ENCODE results near the gene POLR2C. TPM values are rescaled to one million over a fixed set of nuclear protein-coding genes. Genes with fewer than 3 reads are reported as not detected.

The POLR2C gene
- total RNA-seq, 1 experiment from 2014 or later: 107 TPM

DNA sequence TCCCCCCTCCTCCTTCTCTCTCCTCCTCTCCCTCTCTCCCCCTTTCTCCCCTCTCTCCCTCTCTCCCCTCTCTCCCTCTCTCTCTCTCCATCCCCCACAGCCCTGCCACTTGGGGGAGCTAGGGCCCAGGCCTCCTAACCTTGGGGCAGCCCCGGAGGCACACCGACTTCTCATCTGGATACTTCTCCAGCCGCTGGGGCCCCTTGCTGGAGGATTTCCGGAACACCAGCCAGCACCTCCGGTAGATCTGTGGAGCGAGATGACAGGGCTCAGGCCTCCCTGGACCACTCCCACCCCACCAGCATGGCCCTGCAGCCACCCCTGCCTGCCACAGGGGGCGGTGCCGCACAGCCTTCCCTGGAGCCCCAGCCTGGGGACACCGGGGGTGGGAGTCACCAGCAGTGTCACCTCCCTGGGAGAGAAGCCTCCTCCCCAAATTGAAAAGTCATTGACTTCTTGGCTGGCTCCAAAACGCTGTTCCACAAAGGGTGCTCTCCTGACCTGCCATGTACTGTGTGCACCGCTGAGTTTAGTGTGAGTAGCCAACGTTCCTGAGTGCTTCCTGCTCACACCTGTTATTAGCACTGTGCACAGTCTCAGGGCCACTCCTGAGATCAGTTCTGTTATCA lies 13.3 kb downstream of the POLR2C start:
- peak; percentile 50 for DNase-seq (ENCODE audit: low read depth, low spot score)

DNA sequence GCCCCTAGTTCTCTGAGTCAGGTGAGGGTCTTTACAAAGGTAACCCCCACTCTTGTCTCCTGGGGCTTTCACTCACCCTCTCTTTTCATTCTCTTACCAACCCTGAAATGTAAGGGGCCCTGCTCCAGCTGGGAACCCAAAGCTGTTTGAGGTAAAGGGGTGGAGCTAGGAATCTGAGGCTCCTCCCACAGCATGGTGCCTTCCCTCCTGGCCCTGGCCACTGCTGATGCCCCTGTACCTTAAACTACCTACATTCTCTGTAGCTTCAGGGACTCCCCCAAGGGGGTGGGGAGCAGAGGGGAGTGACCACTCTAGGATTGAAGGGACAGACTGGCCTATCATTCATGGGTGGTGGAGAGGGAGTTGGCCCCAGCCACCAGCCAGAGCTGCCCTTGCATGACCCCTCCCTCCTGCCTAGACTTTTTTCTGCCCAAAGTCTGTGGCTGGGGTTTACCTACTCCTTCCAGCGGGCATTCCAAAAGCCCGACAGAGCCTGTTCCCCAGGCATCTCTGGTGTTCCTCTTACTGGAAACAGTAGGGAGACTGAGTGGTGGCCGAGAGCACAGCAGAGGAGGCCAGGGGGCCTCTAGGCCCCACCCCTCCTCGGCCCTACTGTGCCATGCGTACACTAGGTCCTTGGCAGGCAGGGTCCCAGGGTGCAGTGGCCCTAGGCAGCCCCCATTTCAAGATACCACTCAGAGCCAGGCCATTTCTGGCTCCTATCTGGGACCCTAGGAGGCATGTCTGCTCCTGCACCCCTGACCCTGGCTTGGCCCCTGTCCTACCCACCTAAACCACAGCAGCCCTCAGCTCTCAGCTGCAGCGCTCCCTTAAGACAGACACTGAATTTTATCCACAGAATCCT lies 14.3 kb downstream of the POLR2C start:
- in situ Hi-C loops (cut with HindIII; ENCODE audit: low pct_unique_long_range_greater_than_20kb, low sequenced_read_pairs): no loop called here
- DNase-seq (ENCODE audit: low read depth, low spot score): no peak

More for the DNA sequence above, 13.3 kb downstream of the POLR2C start:
- in situ Hi-C loops (cut with HindIII; ENCODE audit: low pct_unique_long_range_greater_than_20kb, low sequenced_read_pairs): no loop called here

DNA sequence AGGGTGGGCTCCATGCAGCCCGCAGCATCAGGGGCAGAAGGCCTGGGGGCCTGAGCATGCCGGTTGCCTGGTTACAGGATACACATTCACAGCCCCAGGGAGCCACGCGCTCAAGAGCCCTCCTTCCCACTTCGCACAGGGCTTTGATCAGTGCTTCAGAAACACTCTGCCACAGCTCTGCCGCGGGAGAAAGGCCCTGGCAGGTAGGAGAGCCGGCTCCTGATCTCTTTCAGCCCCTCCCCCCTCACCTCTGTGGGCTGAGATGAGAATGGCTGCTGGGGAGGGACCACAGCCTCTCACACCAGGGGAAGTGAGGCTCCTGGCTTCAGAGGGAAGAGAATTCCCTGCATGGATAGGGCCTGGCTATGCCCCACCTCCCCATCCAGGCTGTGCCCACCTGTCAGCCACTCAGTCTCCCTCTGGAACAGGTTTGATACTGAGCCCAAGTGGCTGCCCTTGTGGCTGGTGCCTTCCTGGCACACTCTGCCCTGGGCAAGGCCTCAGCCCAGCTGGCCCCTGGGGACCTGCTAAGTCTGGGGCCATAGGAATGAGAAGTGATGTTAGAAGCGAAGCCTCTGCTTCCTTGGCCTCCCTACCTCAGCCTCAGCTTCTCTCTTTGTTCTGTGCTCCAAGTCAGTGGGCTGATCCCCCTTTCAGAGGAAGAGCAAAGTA lies 15.2 kb downstream of the POLR2C start:
- DNase-seq (ENCODE audit: low read depth, low spot score): no peak
- in situ Hi-C loops (cut with HindIII; ENCODE audit: low pct_unique_long_range_greater_than_20kb, low sequenced_read_pairs): no loop called here

DNA sequence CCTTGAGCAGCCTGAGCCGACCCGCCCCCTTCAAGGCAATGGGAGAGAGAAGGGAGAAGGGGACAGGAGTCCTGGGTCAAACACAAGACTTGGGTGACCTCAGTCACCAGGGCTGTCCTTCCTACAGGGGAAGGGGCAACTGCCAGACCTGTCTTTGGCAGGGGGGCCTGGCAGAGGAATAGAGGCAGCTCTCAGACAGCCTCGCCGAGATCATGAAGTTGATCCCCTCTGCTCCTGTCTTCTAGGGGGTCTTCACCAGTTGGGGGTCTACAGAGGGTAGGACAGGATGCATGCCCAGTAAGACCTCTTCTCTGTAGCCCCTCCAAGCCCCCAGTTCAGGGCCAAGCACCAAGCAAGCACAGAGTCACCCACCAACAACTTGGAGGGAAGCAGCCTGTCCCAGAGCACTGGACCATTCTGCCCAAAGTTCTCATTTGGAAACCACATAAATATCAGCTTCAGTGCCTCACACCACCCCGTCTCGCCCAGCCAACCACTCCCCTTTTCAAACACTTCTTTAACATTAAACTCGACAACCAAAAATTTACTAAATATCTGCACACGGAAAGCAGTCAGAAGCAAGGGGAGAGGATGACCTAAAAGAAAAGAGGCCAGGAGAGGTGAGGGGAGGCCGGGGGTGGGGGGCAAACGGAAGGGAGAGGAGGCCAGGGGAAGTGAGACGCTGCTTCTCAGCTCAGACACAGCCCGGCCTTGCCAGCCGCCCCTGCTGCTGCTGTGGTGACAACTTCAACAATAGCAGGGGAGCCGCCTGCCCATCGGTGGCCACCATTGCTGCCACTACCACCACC lies 16.1 kb downstream of the POLR2C start:
- in situ Hi-C loops (cut with HindIII; ENCODE audit: low pct_unique_long_range_greater_than_20kb, low sequenced_read_pairs): no loop called here
- DNase-seq (ENCODE audit: low read depth, low spot score): no peak

DNA sequence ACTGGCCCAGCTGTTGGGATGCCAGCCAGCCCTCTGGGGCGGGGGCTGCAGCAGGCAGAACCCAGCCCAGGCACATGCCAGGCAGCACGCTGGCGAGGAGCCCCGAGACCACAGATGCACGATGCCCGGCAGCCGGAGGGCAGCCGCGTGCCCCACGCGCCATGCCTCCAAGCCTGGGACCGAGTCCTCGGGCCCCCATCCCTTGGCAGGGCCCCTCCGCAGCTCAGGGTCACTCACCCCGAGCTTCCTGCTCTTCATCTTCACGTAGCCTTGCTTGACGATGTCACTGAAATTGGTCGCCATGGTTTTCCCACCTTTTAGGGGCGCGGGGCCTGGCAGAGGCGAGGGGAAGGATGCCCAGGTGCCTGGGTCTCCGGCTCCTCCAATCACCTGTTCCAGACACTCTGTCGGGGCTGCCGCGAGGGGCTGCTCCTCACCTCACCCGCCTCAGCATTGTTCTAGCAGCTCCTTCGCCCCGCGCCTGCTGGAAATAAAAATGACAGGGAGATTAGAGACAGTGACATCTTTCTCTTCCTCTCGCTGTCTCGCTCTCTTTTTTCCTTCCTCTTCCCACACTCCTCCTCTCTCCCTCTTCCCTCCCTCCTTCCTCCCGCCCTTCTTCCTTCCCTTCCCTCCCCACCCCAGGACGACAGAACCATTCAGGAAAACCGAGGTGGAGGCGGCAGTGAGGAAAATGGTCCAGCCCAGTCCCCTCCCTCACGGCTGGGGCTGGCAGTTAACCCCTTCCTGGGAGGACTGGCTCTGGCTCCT lies 16.9 kb downstream of the POLR2C start:
- DNase-seq (ENCODE audit: low read depth, low spot score): peak; percentile 21
- in situ Hi-C loops (cut with HindIII; ENCODE audit: low pct_unique_long_range_greater_than_20kb, low sequenced_read_pairs): no loop called here

DNA sequence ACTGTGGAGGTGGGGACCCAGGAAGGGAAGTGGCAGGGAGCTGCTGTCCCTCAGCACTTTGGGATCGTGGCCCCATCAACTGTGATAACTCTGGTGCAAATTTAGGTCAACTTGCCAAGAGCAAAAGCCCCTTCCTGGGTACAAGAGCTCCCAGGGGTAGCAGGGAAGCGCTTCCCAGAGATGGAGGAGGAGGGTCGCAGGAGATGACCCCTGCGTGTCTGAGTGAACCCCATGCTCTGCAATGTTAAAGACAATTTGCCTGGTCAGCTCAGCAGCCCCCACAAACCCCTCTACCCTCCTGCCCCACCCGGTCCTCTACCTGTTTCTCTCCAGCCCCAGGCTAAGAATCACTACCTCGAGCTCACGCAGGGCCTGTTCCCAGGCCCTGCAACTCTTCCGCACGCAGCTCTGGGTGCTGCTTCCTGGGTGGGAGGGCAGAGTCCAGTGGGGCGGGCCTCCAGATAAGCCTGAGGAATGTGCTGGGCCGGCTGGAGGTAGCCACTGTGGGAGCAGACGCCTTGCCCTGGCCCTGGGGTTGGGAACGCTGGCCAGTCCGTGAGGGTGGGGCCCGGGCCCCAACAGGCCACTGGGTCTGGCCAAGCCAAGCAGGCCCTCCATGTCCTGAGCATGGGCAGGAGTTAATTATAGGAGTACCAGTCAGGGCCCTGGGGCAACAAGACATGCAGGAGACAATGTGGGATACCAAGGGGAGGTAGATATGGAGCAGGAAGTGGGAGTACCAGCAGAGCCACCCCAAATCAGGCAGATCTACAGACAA lies 17.7 kb downstream of the POLR2C start:
- in situ Hi-C loops (cut with HindIII; ENCODE audit: low pct_unique_long_range_greater_than_20kb, low sequenced_read_pairs): no loop called here
- no peak for DNase-seq (ENCODE audit: low read depth, low spot score)

DNA sequence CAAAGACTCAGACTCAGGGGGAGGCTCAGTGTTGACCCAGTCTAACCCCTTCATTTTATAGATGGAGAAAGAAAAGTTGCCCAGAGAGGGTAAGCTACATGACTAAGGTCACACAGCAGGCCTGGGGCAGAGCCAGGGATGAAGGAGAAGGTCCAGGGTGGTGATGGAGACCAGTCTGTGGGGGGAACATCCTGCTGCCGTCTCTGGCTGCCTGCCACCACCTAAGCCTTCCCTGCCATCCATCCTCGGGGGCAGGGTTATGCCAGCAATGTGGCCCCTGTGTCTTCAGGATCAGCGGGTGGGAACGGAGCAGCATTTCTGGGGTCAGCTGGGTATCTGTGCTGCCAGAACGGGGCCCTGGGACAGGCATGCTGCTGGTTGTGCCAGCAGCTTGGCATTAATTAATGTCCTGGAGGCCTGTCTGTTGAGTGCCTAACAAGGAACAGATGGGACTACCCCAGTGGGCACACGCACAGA lies 18.3 kb downstream of the POLR2C start:
- in situ Hi-C loops (cut with HindIII; ENCODE audit: low pct_unique_long_range_greater_than_20kb, low sequenced_read_pairs): no loop called here
- no peak for DNase-seq (ENCODE audit: low read depth, low spot score)

DNA sequence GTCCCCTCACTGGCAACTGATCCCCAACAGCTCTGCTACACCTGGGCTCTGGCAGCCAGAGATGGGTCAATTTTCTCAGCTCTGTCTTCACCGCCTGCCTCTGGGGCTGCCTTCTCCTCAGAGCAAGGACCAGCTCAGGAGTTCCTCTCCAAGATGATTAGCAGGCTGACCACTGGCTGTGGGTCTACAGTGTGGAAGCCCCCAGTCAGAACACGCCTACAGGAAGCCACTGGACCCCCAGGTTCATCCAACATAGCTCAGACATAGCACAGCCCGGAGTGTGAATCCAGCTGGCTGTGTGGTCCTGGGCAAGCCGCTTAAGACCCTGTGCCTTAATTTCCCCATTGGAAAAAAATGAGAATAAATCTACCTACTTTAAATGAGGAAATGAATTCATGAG lies 18.9 kb downstream of the POLR2C start:
- in situ Hi-C loops (cut with HindIII; ENCODE audit: low pct_unique_long_range_greater_than_20kb, low sequenced_read_pairs): no loop called here
- no peak for DNase-seq (ENCODE audit: low read depth, low spot score)

DNA sequence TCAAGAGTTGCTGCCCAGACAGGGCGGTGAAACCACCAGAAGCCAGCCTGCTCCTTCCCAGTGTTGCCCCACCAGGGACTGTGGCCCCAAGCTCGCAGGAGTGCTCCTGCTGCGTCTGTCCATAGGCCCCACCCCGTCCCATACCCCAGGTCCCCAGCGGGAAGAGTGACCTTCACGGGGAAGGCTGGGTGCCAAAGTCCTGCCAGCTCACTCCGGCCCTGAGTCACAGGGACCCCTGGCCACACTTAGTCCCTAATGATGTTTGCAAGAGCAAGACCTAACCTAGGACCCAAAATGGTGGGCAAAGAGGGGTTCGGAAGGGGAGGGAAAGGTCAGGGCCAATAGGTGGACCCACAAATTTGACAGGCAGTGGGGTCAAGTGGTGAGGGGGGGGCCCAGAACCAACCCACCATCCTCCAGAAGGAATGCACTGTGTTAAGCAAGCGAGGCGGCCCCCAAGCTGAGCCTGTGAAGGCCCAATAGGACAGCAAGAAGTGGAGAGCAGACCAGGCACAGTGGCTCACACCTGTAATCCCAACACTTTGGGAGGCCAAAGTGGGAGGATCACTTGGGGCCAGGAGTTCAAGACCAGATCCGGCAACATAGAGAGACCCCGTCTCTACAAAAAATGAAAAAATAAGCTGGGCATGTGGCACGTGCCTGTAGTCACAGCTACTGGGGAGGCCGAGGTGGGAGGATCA lies 20.5 kb downstream of the POLR2C start:
- DNase-seq (ENCODE audit: low read depth, low spot score): no peak
- in situ Hi-C loops (cut with HindIII; ENCODE audit: low pct_unique_long_range_greater_than_20kb, low sequenced_read_pairs): no loop called here

DNA sequence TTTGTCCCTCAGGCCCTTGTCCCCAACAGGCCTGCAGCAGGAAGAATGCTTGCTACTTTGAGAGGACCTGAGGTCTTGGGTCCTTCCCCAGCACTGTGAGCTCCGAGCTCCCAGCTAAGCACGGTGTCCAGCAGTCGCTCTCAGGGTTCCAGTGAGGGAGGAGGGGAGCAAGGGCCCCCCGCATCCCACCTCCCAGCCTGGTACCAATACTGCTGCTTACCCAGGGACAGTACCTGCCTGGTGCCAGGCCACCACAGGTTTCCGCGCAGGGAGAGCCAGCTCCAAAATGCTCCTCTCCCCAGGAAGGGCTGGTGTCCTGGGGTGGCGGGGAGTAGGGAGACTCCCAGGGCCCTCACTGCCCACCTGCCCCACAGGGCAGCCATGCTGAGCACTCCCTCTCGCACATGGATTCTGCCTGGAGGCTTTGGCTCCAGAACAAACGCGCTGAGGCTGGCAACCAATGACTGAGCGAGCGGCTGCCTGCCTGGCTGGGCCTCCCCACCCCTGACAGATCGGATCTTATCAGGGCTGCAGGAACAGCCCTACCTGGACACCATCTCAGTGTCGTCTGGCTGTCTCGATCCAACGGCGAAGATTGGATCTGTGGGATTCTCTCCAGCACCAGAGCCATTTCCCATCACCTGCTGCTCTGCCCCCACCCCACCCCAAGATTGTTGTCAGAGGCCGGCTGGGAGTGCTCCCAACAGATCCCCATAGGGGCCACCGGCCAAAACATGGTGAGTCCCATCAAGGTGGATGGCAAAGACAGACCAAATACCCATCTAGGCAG lies 21.4 kb downstream of the POLR2C start:
- no peak for DNase-seq (ENCODE audit: low read depth, low spot score)
- in situ Hi-C loops (cut with HindIII; ENCODE audit: low pct_unique_long_range_greater_than_20kb, low sequenced_read_pairs): no loop called here

DNA sequence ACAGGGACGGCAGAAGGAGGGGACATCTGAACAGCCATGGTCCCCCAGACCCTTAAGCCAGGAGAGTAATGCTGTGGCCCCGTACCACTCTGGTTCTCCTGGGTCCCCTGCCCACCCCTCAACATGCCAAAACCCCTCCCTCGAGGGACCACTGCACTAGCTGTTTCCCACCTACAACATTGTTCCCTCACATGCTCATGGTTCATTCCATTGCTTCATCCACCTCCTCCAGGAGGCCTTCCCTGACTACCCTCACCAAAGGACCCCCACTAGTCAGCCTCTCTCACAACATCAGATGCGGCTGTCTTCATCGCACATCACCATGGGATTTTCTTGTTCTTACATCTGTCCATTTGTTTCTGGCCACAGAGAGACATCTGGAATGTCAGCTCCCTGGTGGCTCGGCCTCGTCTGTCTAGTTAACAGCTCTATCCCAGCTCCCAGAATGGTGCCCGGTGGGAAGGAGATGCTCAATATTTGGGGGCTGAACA lies 22.1 kb downstream of the POLR2C start:
- in situ Hi-C loops (cut with HindIII; ENCODE audit: low pct_unique_long_range_greater_than_20kb, low sequenced_read_pairs): no loop called here
- DNase-seq (ENCODE audit: low read depth, low spot score): no peak

DNA sequence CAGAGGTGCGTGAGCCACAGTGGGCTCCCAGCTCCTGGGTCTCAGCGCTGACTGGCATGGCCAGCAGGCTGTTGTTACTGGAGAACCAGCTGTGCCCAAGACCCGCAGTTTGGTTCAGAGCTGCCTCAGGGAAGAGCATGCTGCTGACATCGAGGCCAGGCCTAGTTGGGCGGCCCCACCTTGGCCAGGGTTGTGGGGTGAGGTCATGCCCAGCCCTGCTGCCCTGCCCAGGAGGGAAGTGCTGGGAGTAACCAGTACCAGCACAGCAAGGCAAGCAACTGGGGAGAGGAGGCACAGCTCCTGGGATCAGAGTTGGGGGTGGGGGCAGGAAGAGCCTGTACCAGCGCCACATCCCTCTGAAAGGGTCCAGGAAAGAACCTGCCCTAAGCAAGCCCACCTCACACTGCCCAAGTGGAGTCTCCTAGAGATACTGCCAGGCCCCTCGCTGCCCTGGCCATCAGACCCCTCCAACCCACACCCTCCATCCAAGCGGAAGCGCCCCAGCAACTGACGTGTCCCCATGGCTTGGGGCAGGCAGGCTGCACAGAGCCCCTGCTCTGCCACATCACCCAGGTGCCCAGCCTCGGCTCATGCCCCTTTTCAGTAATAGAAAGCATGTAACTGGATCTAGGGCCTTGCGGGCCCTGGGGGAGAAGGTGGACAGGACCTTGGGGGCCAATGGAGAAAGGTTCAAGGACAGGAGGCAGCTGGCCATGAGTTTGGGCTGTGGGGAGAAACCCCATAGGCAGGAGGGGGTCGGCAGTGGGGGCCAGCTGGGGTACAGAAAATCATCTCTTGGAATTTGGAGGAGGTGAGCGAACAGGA lies 22.8 kb downstream of the POLR2C start:
- in situ Hi-C loops (cut with HindIII; ENCODE audit: low pct_unique_long_range_greater_than_20kb, low sequenced_read_pairs): no loop called here
- DNase-seq (ENCODE audit: low read depth, low spot score): no peak

DNA sequence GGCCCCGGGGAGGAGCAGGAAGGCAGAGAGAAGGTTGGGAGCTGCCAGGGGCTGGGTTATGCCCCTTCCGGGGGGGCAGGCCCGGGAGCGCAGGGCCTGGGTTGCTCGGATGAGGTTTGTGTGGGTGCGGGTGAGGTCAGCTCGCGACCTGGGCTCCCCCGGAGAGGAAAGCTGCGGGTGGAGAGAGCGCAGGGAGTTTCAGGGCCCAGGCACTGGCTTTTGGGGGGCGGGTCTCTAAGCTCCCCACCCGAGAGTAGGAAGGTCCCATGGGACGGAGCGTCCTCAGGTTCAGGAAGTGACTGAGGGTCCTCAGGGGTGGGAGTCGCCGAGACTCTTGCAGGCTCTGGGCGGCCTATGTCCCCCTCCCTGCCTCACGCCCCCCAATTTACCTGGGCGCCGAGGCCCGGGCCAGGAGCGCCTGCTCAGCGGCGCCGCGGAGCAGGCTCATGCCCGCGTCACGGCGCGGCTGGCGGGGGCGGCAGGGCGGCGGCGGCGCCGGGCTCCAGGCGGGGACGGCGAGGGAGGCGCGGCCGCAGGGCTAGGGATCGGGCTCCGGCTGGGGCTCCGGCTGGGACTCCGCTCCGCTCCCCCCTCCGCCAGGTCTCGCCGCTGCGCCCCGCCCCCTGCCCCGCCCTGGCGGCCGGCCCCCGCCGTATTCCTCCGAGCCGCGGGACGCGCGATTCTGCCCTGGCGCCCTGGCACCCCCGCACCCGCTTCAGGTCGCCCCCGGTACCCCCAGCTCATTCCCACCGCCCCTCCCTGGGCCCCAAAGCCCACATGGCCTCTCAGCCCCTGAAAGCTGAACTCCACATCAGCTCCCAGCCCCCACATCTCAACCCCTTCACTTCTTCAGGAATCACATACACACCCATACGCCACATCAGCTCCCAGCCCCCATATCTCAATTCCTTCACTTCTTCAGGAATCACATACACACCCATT lies 23.7 kb downstream of the POLR2C start, which contains the start of gene DOK4:
DOK4 (minus strand) TSS at position 578 of the 942 bp plus-strand sequence. CDS start 6,986 bp downstream, outside the sequence.
- DNase-seq (ENCODE audit: low read depth, low spot score): peak; percentile 49

More for the DNA sequence above, 23.7 kb downstream of the POLR2C start, which contains the start of gene DOK4:
- in situ Hi-C loops (cut with HindIII; ENCODE audit: low pct_unique_long_range_greater_than_20kb, low sequenced_read_pairs): no loop called here

Data from SK-MEL-5 (cell line).